ENCODE measurements around the gene ZNF407.

DNA sequence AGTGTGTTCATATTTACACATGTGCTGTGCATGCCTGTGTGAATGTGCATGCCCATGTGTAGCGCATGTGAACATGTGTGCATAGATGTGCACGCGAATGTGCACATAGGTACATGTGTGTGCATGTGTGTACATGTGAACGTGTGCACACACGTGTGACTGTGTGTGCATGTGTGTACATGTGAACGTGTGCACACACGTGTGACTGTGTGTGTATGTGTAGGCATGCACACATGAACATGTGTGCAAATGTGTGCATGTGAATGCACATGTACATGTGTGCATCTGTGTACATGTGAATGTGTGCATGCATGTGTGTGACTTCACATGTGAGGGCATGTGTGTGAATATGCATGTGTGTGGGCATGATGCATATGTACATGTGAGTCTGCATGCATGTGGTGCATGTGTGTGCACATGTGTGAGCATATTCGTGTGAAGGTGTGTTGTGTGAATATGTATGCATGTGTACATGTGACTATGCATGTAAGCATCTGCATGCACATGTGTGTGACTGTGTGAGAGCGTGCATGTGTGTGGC, 488.9 kb downstream of the ZNF407 start:
- TF ChIP-seq, protein P1, sequence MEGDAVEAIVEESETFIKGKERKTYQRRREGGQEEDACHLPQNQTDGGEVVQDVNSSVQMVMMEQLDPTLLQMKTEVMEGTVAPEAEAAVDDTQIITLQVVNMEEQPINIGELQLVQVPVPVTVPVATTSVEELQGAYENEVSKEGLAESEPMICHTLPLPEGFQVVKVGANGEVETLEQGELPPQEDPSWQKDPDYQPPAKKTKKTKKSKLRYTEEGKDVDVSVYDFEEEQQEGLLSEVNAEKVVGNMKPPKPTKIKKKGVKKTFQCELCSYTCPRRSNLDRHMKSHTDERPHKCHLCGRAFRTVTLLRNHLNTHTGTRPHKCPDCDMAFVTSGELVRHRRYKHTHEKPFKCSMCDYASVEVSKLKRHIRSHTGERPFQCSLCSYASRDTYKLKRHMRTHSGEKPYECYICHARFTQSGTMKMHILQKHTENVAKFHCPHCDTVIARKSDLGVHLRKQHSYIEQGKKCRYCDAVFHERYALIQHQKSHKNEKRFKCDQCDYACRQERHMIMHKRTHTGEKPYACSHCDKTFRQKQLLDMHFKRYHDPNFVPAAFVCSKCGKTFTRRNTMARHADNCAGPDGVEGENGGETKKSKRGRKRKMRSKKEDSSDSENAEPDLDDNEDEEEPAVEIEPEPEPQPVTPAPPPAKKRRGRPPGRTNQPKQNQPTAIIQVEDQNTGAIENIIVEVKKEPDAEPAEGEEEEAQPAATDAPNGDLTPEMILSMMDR (IDR thresholded peaks at IDR 0.05; ENCODE audit: low read depth, low read length, poor library complexity, severe bottlenecking): no peak
- TF ChIP-seq EZH2phosphoT487 (IDR thresholded peaks at IDR 0.05; ENCODE audit: borderline replicate concordance, low read length): no peak
